CD14-positive monocyte (primary cell): ENCODE measurements around the gene NPAS3. TPM values are rescaled to one million over a fixed set of nuclear protein-coding genes. Genes with fewer than 3 reads are reported as not detected.

Source experiments
- DNase-seq, 3 donors: peaks; one replicate each; pipeline ENCODE4 v3.0.0-alpha.2; 2011 to 2022
- H2AFZ ChIP-seq: 2 replicates; pipeline ENCODE4 v1.6.0; 2012; ENCODE audit warnings: mild to moderate bottlenecking, low read depth, low read length, inconsistent platforms; ENCODE audit not compliant: insufficient read depth, poor library complexity, severe bottlenecking
- H3K27ac ChIP-seq, 2 donors: 1 replicate in 1 of 2; 2 replicates in 1 of 2; pipeline ENCODE4 v1.5.1; 2012 to 2013; ENCODE audit warnings: low read length in 2 of 2, control low read depth in 1 of 2, inconsistent platforms in 1 of 2, low read depth in 1 of 2, mild to moderate bottlenecking in 1 of 2
- H3K27me3 ChIP-seq, 2 donors: one replicate each; pipeline versions ENCODE4 v1.6.0 to v1.6.1; 2011 to 2013; ENCODE audit warnings: low read length in 2 of 2; ENCODE audit not compliant: control insufficient read depth in 2 of 2, insufficient read depth in 2 of 2
- H3K36me3 ChIP-seq, 2 donors: replicated peaks in 1 of 2; 1 replicate in 1 of 2; 2 replicates in 1 of 2; pipeline versions ENCODE4 v1.5.1 to v1.6.1; 2012 to 2013; ENCODE audit warnings: low read length in 2 of 2, control low read depth in 1 of 2, inconsistent platforms in 1 of 2, mild to moderate bottlenecking in 1 of 2; ENCODE audit not compliant: insufficient read depth in 2 of 2, control insufficient read depth in 1 of 2
- H3K4me1 ChIP-seq, 2 donors: 1 replicate in 1 of 2; 2 replicates in 1 of 2; pipeline versions ENCODE4 v1.5.1 to v1.6.1; 2012 to 2013; ENCODE audit warnings: low read length in 2 of 2, control low read depth in 1 of 2, inconsistent platforms in 1 of 2, mild to moderate bottlenecking in 1 of 2, moderate library complexity in 1 of 2; ENCODE audit not compliant: insufficient read depth in 2 of 2, control insufficient read depth in 1 of 2
- H3K4me2 ChIP-seq: replicated peaks from 2 replicates; pipeline ENCODE3; 2012; ENCODE audit warnings: low read length, moderate library complexity, mild to moderate bottlenecking; ENCODE audit not compliant: poor library complexity, severe bottlenecking; ENCODE audit errors: extremely low read depth
- H3K4me3 ChIP-seq, 3 experiments: fragments of 200-600 bp in 1 of 3; sonication (generic) in 1 of 3; replicated peaks in 1 of 3; 1 replicate in 2 of 3; 2 replicates in 1 of 3; pipeline ENCODE4 v1.5.1; 2011 to 2013; ENCODE audit warnings: low read length in 3 of 3, mild to moderate bottlenecking in 3 of 3, control low read depth in 2 of 3, low read depth in 2 of 3, inconsistent platforms in 1 of 3, moderate library complexity in 1 of 3
- H3K79me2 ChIP-seq: 2 replicates; pipeline ENCODE4 v1.6.0; 2012; ENCODE audit warnings: mild to moderate bottlenecking, control low read depth, inconsistent platforms, low read length, moderate library complexity; ENCODE audit not compliant: insufficient read depth
- H3K9ac ChIP-seq: 2 replicates; pipeline ENCODE4 v1.6.0; 2017; ENCODE audit warnings: low read length, mild to moderate bottlenecking; ENCODE audit not compliant: insufficient read depth, poor library complexity, severe bottlenecking
- H3K9me3 ChIP-seq, 2 donors: replicated peaks in 1 of 2; 1 replicate in 1 of 2; 2 replicates in 1 of 2; pipeline versions ENCODE4 v1.5.1 to v1.6.1; 2012 to 2013; ENCODE audit warnings: low read length in 2 of 2, control low read depth in 1 of 2; ENCODE audit not compliant: control insufficient read depth in 1 of 2, insufficient read depth in 1 of 2
- H4K20me1 ChIP-seq: 2 replicates; pipeline ENCODE4 v1.6.0; 2012; ENCODE audit warnings: mild to moderate bottlenecking, low read length, control low read depth, moderate library complexity; ENCODE audit not compliant: insufficient read depth
- H3K27ac Mint-ChIP-seq, 7 donors: one replicate each; pipeline ENCODE4 v1.8.0; 2020; ENCODE audit warnings: mild to moderate bottlenecking in 7 of 7, mixed read lengths in 7 of 7, moderate library complexity in 6 of 7, inconsistent platforms in 2 of 7
- H3K27me3 Mint-ChIP-seq, 3 donors: one replicate each; pipeline ENCODE4 v1.8.0; 2021 to 2022; ENCODE audit warnings: low read depth in 3 of 3, mild to moderate bottlenecking in 3 of 3, mixed read lengths in 3 of 3, moderate library complexity in 3 of 3, inconsistent platforms in 1 of 3
- H3K36me3 Mint-ChIP-seq, 2 donors: one replicate each; pipeline ENCODE4 v1.8.0; 2020; ENCODE audit warnings: mixed read lengths in 2 of 2, inconsistent platforms in 1 of 2, mild to moderate bottlenecking in 1 of 2
- H3K4me1 Mint-ChIP-seq: one replicate; pipeline ENCODE4 v1.8.0; 2020; ENCODE audit warnings: mild to moderate bottlenecking, mixed read lengths
- H3K4me3 Mint-ChIP-seq, 2 donors: one replicate each; pipeline ENCODE4 v1.8.0; 2020; ENCODE audit warnings: mild to moderate bottlenecking in 2 of 2, mixed read lengths in 2 of 2, moderate library complexity in 1 of 2
- H3K9me3 Mint-ChIP-seq, 7 donors: one replicate each; pipeline ENCODE4 v1.8.0; 2020 to 2022; ENCODE audit warnings: mixed read lengths in 7 of 7, mild to moderate bottlenecking in 6 of 7, moderate library complexity in 6 of 7, inconsistent platforms in 2 of 7
- CTCF ChIP-seq: fragments of 200-600 bp; IDR thresholded peaks from one replicate; pipeline ENCODE4 v1.8.0; 2022; ENCODE audit warnings: antibody characterized with exemption, mild to moderate bottlenecking
- WGBS: methylation state at CpG from one replicate; pipeline ENCODE4 v1.1.5; 2013; ENCODE audit warnings: missing lambda C conversion rate; ENCODE audit not compliant: insufficient coverage; 5-methylcytosine and 5-hydroxymethylcytosine counted together
- intact Hi-C, 2 donors: fragments of 100-400 bp; cut with micrococcal nuclease; formaldehyde crosslinking; loops; one replicate each; pipeline versions ENCODE4 v1.15.0 to v1.15.1; 2023
- polyA plus RNA-seq, 3 donors: library from polyadenylated mRNA; depleted of rRNA in 1 of 3; unstranded in 2 of 3; stranded (reverse) in 1 of 3; fragments of 300-500 nt in 2 of 3; fragments of >200 nt in 1 of 3; fragmentation: Illumina TruSeq in 2 of 3; gene quantifications; 1 replicate in 2 of 3; 2 replicates in 1 of 3; pipeline ENCODE4 v1.2.3, GENCODE V29; 2012 to 2021

The NPAS3 gene
- polyA plus RNA-seq, 3 donors, result not detected

- Histone ChIP-seq H3K27me3 (no peaks in the 10 kb centered on the region), H3K36me3 (no peaks in the 10 kb centered on the region), H3K27ac (no peak overlapping the region), H4K20me1 (no peaks in the 10 kb centered on the region), H3K4me3 (no peak overlapping the region), H3K9me3 (no peaks in the 10 kb centered on the region), H3K9ac (no peak overlapping the region), H2AFZ (no peak overlapping the region), H3K4me2 (no peak overlapping the region), H3K79me2 (no peaks in the 10 kb centered on the region), H3K4me1 (no peaks in the 10 kb centered on the region)
- Mint-ChIP-seq H3K9me3 (peaks cover 0 to 3% (median 2%) of the 10 kb centered on the region in 7 donors), H3K36me3 (no peaks in the 10 kb centered on the region), H3K4me1 (no peaks in the 10 kb centered on the region), H3K27me3 (no peaks in the 10 kb centered on the region), H3K27ac (no peak overlapping the region), H3K4me3 (no peak overlapping the region)
- no peak for DNase-seq
- TF ChIP-seq CTCF, result no peak
- intact Hi-C loops, result no loop called here
These were observed 127.0 kb downstream of the NPAS3 start for GRCh38 chr14:33065634-33066033.

- DNase-seq, result no peak
- no peak overlapping the region for H3K4me2 ChIP-seq
- no peak overlapping the region for H3K4me3 Mint-ChIP-seq
- no peak overlapping the region for H2AFZ ChIP-seq
- 94% methylated on average over 3 of the region's 3 CpGs for WGBS
- no peaks in the 10 kb centered on the region for H3K27me3 ChIP-seq
- H3K27ac ChIP-seq, result no peak overlapping the region
- intact Hi-C loops, result no loop called here
- no peaks in the 10 kb centered on the region for H3K9me3 ChIP-seq
- no peaks in the 10 kb centered on the region for H3K36me3 Mint-ChIP-seq
- H3K9ac ChIP-seq, result no peak overlapping the region
- TF ChIP-seq CTCF, result no peak
- no peaks in the 10 kb centered on the region for H3K79me2 ChIP-seq
- H3K36me3 ChIP-seq, result no peaks in the 10 kb centered on the region
- no peaks in the 10 kb centered on the region for H3K4me1 ChIP-seq
- no peak overlapping the region for H3K4me3 ChIP-seq
- H3K27me3 Mint-ChIP-seq, result no peaks in the 10 kb centered on the region
- H3K9me3 Mint-ChIP-seq, result peaks cover 0 to 3% (median 0%) of the 10 kb centered on the region in 7 donors
- no peak overlapping the region for H3K27ac Mint-ChIP-seq
- no peaks in the 10 kb centered on the region for H4K20me1 ChIP-seq
- H3K4me1 Mint-ChIP-seq, result no peaks in the 10 kb centered on the region
These were observed 129.4 kb downstream of the NPAS3 start for GRCh38 chr14:33068040-33068439.
